Endometrial microvascular endothelial cells (primary cell): ENCODE data around the gene HDLBP. TPM values are rescaled to one million over a fixed set of nuclear protein-coding genes. Genes with fewer than 3 reads are reported as not detected.

Experiments
- in situ Hi-C: cut with HindIII; loops from 2 replicates; pipeline ENCODE4 v1.10.0; 2017; ENCODE audit warnings: low sequenced_read_pairs, low pct_unique_long_range_greater_than_20kb; ENCODE audit errors: inconsistent ontology term
- total RNA-seq: library from RNA; depleted of rRNA; stranded (reverse); fragments of >200 nt; gene quantifications from one replicate; pipeline ENCODE4 v1.2.3, GENCODE V29; 2015; ENCODE audit errors: inconsistent ontology term

HDLBP gene
- total RNA-seq, 1 donor from 2014 or later = 354 TPM

- in situ Hi-C loops = no loop called here
These were observed 91.2 kb downstream of the HDLBP start for GRCh38 chr2:241224018-241224850.

GRCh38 chr2:241223211-241224017, 92.1 kb downstream of the HDLBP start:
- in situ Hi-C loops = no loop called here

- in situ Hi-C loops = no loop called here
These were observed 95.6 kb downstream of the HDLBP start for GRCh38 chr2:241219856-241220356.

- in situ Hi-C loops = no loop called here
These were observed 96.5 kb downstream of the HDLBP start for GRCh38 chr2:241219030-241219382.

- in situ Hi-C loops = no loop called here
These were observed 97.1 kb downstream of the HDLBP start for GRCh38 chr2:241218131-241219029.

- in situ Hi-C loops = no loop called here
These were observed 98.0 kb downstream of the HDLBP start for GRCh38 chr2:241217320-241218031.

GRCh38 chr2:241216211-241216761, 99.2 kb downstream of the HDLBP start:
- in situ Hi-C loops = no loop called here

- in situ Hi-C loops = no loop called here
These were observed 100.1 kb downstream of the HDLBP start for GRCh38 chr2:241215421-241215820.

GRCh38 chr2:241214766-241215165, 100.7 kb downstream of the HDLBP start:
- in situ Hi-C loops = no loop called here

- in situ Hi-C loops = no loop called here
These were observed 101.3 kb downstream of the HDLBP start for GRCh38 chr2:241214209-241214608.

GRCh38 chr2:241213567-241213966, 101.9 kb downstream of the HDLBP start:
- in situ Hi-C loops = no loop called here

GRCh38 chr2:241213041-241213440, 102.4 kb downstream of the HDLBP start:
- in situ Hi-C loops = no loop called here

- in situ Hi-C loops = no loop called here
These were observed 104.2 kb downstream of the HDLBP start for GRCh38 chr2:241211276-241211675.

GRCh38 chr2:241209271-241209670, 106.2 kb downstream of the HDLBP start:
- in situ Hi-C loops = no loop called here

GRCh38 chr2:241208058-241208457, 107.4 kb downstream of the HDLBP start:
- in situ Hi-C loops = no loop called here

- in situ Hi-C loops = no loop called here
These were observed 107.8 kb downstream of the HDLBP start for GRCh38 chr2:241207641-241208040.

- in situ Hi-C loops = no loop called here
These were observed 108.3 kb downstream of the HDLBP start for GRCh38 chr2:241207151-241207550.

- in situ Hi-C loops = no loop called here
These were observed 110.4 kb downstream of the HDLBP start for GRCh38 chr2:241205086-241205485.
